OCI-LY7 (cell line): Measurements from ENCODE around the gene NFATC3.

ENCODE experiments used
- EZH2phosphoT487 ChIP-seq: fragments of 200-600 bp; sonication (generic); IDR thresholded peaks from 2 replicates; pipeline ENCODE4 v1.6.1; 2018; ENCODE audit warnings: low read depth, borderline replicate concordance, mild to moderate bottlenecking, mixed run types, antibody characterized with exemption, low read length, moderate library complexity, mixed read lengths
- TF ChIP-seq, protein P1 (sequence below): fragments of 200-600 bp; sonication (generic); conservative IDR thresholded peaks from 2 replicates; pipeline ENCODE4 v1.5.1; 2014; ENCODE audit warnings: mild to moderate bottlenecking, antibody characterized with exemption, low read length, moderate library complexity, mixed read lengths

DNA sequence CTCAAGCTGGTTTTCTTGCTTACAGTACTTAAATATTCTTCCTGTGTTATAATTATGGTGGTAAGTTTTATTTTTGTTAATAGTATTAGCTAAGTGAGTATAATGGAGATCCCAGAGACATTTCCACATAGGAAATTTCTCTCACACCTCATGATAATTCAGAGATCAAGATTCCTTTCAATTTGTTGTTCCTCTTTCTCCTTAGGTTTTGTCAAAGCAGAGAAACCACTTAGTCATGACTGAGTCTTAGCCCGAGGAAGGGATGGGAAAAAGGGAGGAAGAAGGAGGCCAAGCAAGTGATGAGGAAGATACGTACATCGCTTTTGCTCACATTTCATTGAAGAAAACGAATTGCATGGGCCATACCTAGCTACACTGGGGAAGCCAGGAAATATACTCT, 132.3 kb downstream of the NFATC3 start:
- TF ChIP-seq, protein P1, sequence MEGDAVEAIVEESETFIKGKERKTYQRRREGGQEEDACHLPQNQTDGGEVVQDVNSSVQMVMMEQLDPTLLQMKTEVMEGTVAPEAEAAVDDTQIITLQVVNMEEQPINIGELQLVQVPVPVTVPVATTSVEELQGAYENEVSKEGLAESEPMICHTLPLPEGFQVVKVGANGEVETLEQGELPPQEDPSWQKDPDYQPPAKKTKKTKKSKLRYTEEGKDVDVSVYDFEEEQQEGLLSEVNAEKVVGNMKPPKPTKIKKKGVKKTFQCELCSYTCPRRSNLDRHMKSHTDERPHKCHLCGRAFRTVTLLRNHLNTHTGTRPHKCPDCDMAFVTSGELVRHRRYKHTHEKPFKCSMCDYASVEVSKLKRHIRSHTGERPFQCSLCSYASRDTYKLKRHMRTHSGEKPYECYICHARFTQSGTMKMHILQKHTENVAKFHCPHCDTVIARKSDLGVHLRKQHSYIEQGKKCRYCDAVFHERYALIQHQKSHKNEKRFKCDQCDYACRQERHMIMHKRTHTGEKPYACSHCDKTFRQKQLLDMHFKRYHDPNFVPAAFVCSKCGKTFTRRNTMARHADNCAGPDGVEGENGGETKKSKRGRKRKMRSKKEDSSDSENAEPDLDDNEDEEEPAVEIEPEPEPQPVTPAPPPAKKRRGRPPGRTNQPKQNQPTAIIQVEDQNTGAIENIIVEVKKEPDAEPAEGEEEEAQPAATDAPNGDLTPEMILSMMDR: no peak
- no peak for TF ChIP-seq EZH2phosphoT487
